MM.1S (cell line): ENCODE data around the gene PKDCC.
A peak's percentile ranks its signal among the peaks of the same experiment; 100 is the strongest.

Experiments used
- DNase-seq: peaks from one replicate; pipeline ENCODE4 v3.0.0-alpha.2; 2015
- H2AFZ ChIP-seq: fragments of 300-600 bp; sonication (generic); 2 replicates; pipeline ENCODE4 v1.6.0; 2016; ENCODE audit warnings: antibody characterized with exemption, low read length
- H3F3A ChIP-seq: fragments of 300-600 bp; sonication (generic); 2 replicates; pipeline ENCODE4 v1.6.1; 2016; ENCODE audit warnings: mild to moderate bottlenecking, antibody characterized with exemption, low read length, moderate library complexity, mixed read lengths; ENCODE audit not compliant: insufficient read depth
- H3K27ac ChIP-seq: fragments of 300-600 bp; sonication (generic); 2 replicates; pipeline ENCODE4 v1.5.1; 2016; ENCODE audit warnings: mild to moderate bottlenecking, low read length
- H3K27me3 ChIP-seq: fragments of 300-600 bp; sonication (generic); replicated peaks from 2 replicates; pipeline ENCODE4 v1.6.0; 2016; ENCODE audit warnings: low read length; ENCODE audit not compliant: insufficient read depth
- H3K36me3 ChIP-seq: fragments of 300-600 bp; sonication (generic); replicated peaks from 2 replicates; pipeline ENCODE4 v1.6.1; 2016; ENCODE audit warnings: mild to moderate bottlenecking, low read length, mixed read lengths; ENCODE audit not compliant: insufficient read depth
- H3K4me1 ChIP-seq: fragments of 300-600 bp; sonication (generic); 2 replicates; pipeline ENCODE4 v1.6.1; 2016; ENCODE audit warnings: low read length, mixed read lengths
- H3K4me2 ChIP-seq: fragments of 300-600 bp; sonication (generic); 2 replicates; pipeline ENCODE4 v1.6.0; 2016; ENCODE audit warnings: low read depth, low read length
- H3K4me3 ChIP-seq: fragments of 300-600 bp; sonication (generic); 2 replicates; pipeline ENCODE4 v1.5.1; 2016; ENCODE audit warnings: low read length, mixed read lengths
- H3K79me2 ChIP-seq: fragments of 300-600 bp; sonication (generic); 2 replicates; pipeline ENCODE4 v1.6.1; 2016; ENCODE audit warnings: mixed run types, low read length, mixed read lengths
- H3K9ac ChIP-seq: fragments of 300-600 bp; sonication (generic); 2 replicates; pipeline ENCODE4 v1.6.1; 2016; ENCODE audit warnings: low read length, mixed read lengths
- H3K9me2 ChIP-seq: fragments of 300-600 bp; sonication (generic); replicated peaks from 2 replicates; pipeline ENCODE4 v1.6.1; 2016; ENCODE audit warnings: mild to moderate bottlenecking, low read length, mixed read lengths; ENCODE audit not compliant: insufficient read depth
- H3K9me3 ChIP-seq: fragments of 300-600 bp; sonication (generic); replicated peaks from 2 replicates; pipeline ENCODE4 v1.6.1; 2016; ENCODE audit warnings: mild to moderate bottlenecking, low read length, mixed read lengths; ENCODE audit not compliant: insufficient read depth
- H4K20me1 ChIP-seq: fragments of 300-600 bp; sonication (generic); 2 replicates; pipeline ENCODE4 v1.6.1; 2016; ENCODE audit warnings: mild to moderate bottlenecking, low read length, moderate library complexity, mixed read lengths; ENCODE audit not compliant: insufficient read depth
- EZH2 ChIP-seq: fragments of 300-600 bp; sonication (generic); optimal IDR thresholded peaks from 2 replicates; pipeline ENCODE3; 2017; ENCODE audit warnings: low read depth, mild to moderate bottlenecking, antibody characterized with exemption, low read length, mixed read lengths
- EZH2phosphoT487 ChIP-seq: fragments of 300-600 bp; sonication (generic); IDR thresholded peaks from 2 replicates; pipeline ENCODE4 v1.6.1; 2018; ENCODE audit warnings: antibody characterized with exemption, low read length
- TF ChIP-seq, protein P1 (sequence below): fragments of 300-600 bp; sonication (generic); IDR thresholded peaks from 2 replicates; pipeline ENCODE4 v1.5.1; 2016; ENCODE audit warnings: antibody characterized with exemption, low read length, mixed read lengths

The PKDCC gene

GRCh38 chr2:42096869-42097591 is 49.2 kb downstream of the PKDCC start:
- H3K4me1 ChIP-seq: peaks cover 54% of the 10 kb centered on the region
- H3K4me3 ChIP-seq: no peak overlapping the region
- H3K79me2 ChIP-seq: no peaks in the 10 kb centered on the region
- H3K27me3 ChIP-seq: no peaks in the 10 kb centered on the region
- no peaks in the 10 kb centered on the region for H3K36me3 ChIP-seq
- peak overlapping the region; percentile 60 for H3K27ac ChIP-seq
- TF ChIP-seq, protein P1, sequence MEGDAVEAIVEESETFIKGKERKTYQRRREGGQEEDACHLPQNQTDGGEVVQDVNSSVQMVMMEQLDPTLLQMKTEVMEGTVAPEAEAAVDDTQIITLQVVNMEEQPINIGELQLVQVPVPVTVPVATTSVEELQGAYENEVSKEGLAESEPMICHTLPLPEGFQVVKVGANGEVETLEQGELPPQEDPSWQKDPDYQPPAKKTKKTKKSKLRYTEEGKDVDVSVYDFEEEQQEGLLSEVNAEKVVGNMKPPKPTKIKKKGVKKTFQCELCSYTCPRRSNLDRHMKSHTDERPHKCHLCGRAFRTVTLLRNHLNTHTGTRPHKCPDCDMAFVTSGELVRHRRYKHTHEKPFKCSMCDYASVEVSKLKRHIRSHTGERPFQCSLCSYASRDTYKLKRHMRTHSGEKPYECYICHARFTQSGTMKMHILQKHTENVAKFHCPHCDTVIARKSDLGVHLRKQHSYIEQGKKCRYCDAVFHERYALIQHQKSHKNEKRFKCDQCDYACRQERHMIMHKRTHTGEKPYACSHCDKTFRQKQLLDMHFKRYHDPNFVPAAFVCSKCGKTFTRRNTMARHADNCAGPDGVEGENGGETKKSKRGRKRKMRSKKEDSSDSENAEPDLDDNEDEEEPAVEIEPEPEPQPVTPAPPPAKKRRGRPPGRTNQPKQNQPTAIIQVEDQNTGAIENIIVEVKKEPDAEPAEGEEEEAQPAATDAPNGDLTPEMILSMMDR: no peak
- TF ChIP-seq EZH2phosphoT487: no peak
- TF ChIP-seq EZH2: no peak
- H3K4me2 ChIP-seq: peak overlapping the region; percentile 36; the same call in 1 of the 2 replicates
- H3K9me3 ChIP-seq: no peaks in the 10 kb centered on the region
- DNase-seq: peak; percentile 57
- peaks cover 32% of the 10 kb centered on the region for H3F3A ChIP-seq
- no peaks in the 10 kb centered on the region for H4K20me1 ChIP-seq
- peak overlapping the region; percentile 23; the same call in 1 of the 2 replicates for H2AFZ ChIP-seq
- H3K9me2 ChIP-seq: no peaks in the 10 kb centered on the region
- H3K9ac ChIP-seq: peak overlapping the region; percentile 5; the same call in 1 of the 2 replicates

DNA sequence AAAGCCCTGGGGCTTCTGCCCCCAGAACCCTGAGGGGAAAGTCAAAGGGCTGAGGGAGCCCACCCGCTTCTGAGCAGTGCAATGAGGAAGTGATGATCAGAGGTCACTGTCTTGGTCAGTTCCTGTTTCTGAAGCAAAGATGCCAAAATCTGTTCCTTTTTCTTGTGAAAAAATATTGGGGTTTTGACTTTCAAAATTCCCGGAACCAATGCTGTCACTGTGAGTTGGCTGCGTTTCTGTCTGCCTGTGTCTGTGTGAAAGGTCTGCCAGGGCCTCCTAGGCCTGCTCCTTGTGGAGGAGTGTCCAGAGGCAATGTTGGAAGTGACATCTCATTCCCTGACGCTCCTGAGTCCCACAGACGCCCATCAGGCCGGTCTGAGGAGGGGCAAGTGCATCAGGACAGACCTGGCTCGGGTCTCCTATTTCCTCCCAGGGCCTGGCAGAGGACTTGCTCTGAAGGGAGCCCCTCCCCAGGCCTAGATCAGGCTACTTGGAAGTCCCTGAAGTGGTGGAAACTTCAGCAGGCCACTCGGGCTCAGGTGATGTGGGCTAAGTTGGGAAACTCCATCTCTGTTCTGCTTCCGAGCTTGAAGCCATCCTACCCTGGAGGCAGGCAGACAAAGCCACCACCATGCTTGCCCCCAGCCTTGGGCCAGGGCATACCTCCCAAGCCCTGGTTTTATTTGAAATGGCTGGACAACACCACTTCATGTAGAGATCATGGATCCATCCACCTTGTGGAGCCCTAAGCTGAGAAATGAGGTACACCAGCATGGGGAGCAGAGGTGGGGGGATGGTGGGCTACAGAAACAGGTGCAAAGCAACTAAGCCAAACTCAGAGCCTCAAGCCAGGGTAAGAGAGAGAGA is 51.0 kb downstream of the PKDCC start:
- TF ChIP-seq, protein P1: no peak
- Histone ChIP-seq H3K27ac (peak overlapping the region; percentile 57; the same call in 1 of the 2 replicates), H3K9ac (no peak overlapping the region; the same call in 1 of the 2 replicates), H3K79me2 (no peaks in the 10 kb centered on the region), H3K4me3 (no peak overlapping the region), H4K20me1 (no peaks in the 10 kb centered on the region), H3K9me2 (no peaks in the 10 kb centered on the region), H3K4me1 (peaks cover 65% of the 10 kb centered on the region), H3K4me2 (peak overlapping the region; percentile 43), H3K27me3 (no peaks in the 10 kb centered on the region), H3K36me3 (no peaks in the 10 kb centered on the region), H3F3A (peaks cover 46% of the 10 kb centered on the region), H3K9me3 (no peaks in the 10 kb centered on the region), H2AFZ (no peak overlapping the region)
- no peak for DNase-seq

- DNase-seq: peak; percentile 60
- peak overlapping the region; percentile 57 for H3K27ac ChIP-seq
These were observed 51.8 kb downstream of the PKDCC start for GRCh38 chr2:42099438-42100173.

More at GRCh38 chr2:42099438-42100173, 51.8 kb downstream of the PKDCC start:
- H2AFZ ChIP-seq: no peak overlapping the region
- no peak overlapping the region for H3K4me3 ChIP-seq
- no peaks in the 10 kb centered on the region for H3K79me2 ChIP-seq
- H3K4me1 ChIP-seq: peaks cover 73% of the 10 kb centered on the region
- no peaks in the 10 kb centered on the region for H3K36me3 ChIP-seq
- no peaks in the 10 kb centered on the region for H3K9me2 ChIP-seq
- peak overlapping the region; percentile 43 for H3K4me2 ChIP-seq
- H3K9me3 ChIP-seq: no peaks in the 10 kb centered on the region
- H3K27me3 ChIP-seq: no peaks in the 10 kb centered on the region
- H3F3A ChIP-seq: peaks cover 54% of the 10 kb centered on the region
- TF ChIP-seq EZH2phosphoT487 (no peak), EZH2 (no peak)
- TF ChIP-seq, protein P1: no peak
- no peaks in the 10 kb centered on the region for H4K20me1 ChIP-seq
- H3K9ac ChIP-seq: peak overlapping the region; percentile 7; the same call in 1 of the 2 replicates
